Calu3 (cell line): ENCODE data around the gene GALNT17. TPM values are rescaled to one million over a fixed set of nuclear protein-coding genes. Genes with fewer than 3 reads are reported as not detected.

ENCODE experiments used
- BruUV-seq: library from RNA; stranded (reverse); fragments of 400-500 nt; replicated peaks from 2 replicates; lab custom pipeline; 2021; lab: Mats Ljungman, UMichigan
- CTCF ChIA-PET: fragments of 300-600 bp; sonication (Branson Sonifier 250); formaldehyde crosslinking; loops from one replicate; lab custom pipeline; 2022; ENCODE audit warnings: antibody characterized with exemption; lab: Charles Lee
- DNase-seq: peaks from one replicate; pipeline ENCODE4 v3.0.0; 2022
- H3K27ac Mint-ChIP-seq: one replicate; pipeline ENCODE4 v1.8.0; 2022; ENCODE audit warnings: mixed read lengths; ENCODE audit not compliant: unreplicated experiment
- H3K27me3 Mint-ChIP-seq: one replicate; pipeline ENCODE4 v1.8.0; 2022; ENCODE audit warnings: mixed read lengths; ENCODE audit not compliant: unreplicated experiment
- H3K36me3 Mint-ChIP-seq: one replicate; pipeline ENCODE4 v1.8.0; 2022; ENCODE audit warnings: mild to moderate bottlenecking, moderate library complexity, mixed read lengths; ENCODE audit not compliant: insufficient read depth, unreplicated experiment
- H3K4me1 Mint-ChIP-seq: one replicate; pipeline ENCODE4 v1.8.0; 2022; ENCODE audit warnings: mild to moderate bottlenecking, low read depth, mixed read lengths; ENCODE audit not compliant: unreplicated experiment
- H3K4me3 Mint-ChIP-seq: one replicate; pipeline ENCODE4 v1.8.0; 2022; ENCODE audit warnings: mild to moderate bottlenecking, low read depth, moderate library complexity, mixed read lengths; ENCODE audit not compliant: unreplicated experiment
- H3K9me3 Mint-ChIP-seq: one replicate; pipeline ENCODE4 v1.8.0; 2022; ENCODE audit warnings: low read depth, mixed read lengths; ENCODE audit not compliant: unreplicated experiment
- intact Hi-C: fragments of 100-400 bp; cut with micrococcal nuclease; formaldehyde crosslinking; loops from one replicate; pipeline ENCODE4 v1.10.0; 2022; ENCODE audit not compliant: unreplicated experiment
- total RNA-seq: library from RNA; stranded (reverse); gene quantifications from 2 replicates; pipeline ENCODE4 v1.2.3, GENCODE V29; 2022
- TF ChIP-seq, protein P1 (sequence below): fragments of 200-600 bp; IDR thresholded peaks from one replicate; pipeline ENCODE4 v1.8.0; 2022; ENCODE audit warnings: antibody characterized with exemption; ENCODE audit not compliant: unreplicated experiment

GALNT17 gene
- total RNA-seq, 1 experiment from 2014 or later, result not detected

DNA sequence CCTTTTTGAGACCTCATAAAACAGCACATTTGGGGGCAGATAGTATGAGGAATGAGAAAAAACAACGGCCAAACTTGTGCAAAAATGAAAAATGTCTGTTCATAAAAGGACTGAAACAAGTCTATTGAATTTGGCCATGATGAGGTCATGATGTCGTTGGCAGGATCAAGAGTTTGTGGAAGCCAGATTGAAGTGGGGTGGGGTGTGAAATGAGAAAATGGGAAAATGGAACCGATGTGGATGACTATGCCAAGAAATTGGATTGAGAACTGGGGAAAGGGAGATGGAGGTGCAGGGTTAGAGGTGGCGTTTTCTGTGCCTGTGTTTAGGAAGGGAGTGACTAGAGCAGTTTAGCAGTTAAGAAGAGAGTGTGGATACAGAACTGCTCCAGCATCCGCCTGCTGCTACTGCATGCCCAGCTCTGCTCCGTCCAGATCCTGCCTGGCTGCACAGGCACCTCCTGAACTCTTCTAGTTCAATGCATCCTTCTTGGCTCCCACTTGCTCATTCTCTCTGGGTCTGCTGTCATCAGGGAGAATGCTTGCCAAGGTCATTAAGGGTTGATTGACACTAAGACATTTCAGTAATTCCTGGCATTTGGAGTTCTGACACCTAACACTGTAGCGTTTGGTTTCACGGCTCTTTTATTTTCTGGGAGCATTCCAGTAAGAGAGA, 111.9 kb downstream of the GALNT17 start:
- CTCF ChIA-PET, result no interaction called here
- no peaks in the 10 kb centered on the region for H3K4me1 Mint-ChIP-seq
- TF ChIP-seq, protein P1, sequence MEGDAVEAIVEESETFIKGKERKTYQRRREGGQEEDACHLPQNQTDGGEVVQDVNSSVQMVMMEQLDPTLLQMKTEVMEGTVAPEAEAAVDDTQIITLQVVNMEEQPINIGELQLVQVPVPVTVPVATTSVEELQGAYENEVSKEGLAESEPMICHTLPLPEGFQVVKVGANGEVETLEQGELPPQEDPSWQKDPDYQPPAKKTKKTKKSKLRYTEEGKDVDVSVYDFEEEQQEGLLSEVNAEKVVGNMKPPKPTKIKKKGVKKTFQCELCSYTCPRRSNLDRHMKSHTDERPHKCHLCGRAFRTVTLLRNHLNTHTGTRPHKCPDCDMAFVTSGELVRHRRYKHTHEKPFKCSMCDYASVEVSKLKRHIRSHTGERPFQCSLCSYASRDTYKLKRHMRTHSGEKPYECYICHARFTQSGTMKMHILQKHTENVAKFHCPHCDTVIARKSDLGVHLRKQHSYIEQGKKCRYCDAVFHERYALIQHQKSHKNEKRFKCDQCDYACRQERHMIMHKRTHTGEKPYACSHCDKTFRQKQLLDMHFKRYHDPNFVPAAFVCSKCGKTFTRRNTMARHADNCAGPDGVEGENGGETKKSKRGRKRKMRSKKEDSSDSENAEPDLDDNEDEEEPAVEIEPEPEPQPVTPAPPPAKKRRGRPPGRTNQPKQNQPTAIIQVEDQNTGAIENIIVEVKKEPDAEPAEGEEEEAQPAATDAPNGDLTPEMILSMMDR, result no peak
- H3K36me3 Mint-ChIP-seq, result no peaks in the 10 kb centered on the region
- no TSS peak for BruUV-seq
- peaks cover 13% of the 10 kb centered on the region for H3K9me3 Mint-ChIP-seq
- no peaks in the 10 kb centered on the region for H3K27me3 Mint-ChIP-seq
- no peak overlapping the region for H3K27ac Mint-ChIP-seq
- intact Hi-C loops, result no loop called here
- no peak overlapping the region for H3K4me3 Mint-ChIP-seq
- no peak for DNase-seq

DNA sequence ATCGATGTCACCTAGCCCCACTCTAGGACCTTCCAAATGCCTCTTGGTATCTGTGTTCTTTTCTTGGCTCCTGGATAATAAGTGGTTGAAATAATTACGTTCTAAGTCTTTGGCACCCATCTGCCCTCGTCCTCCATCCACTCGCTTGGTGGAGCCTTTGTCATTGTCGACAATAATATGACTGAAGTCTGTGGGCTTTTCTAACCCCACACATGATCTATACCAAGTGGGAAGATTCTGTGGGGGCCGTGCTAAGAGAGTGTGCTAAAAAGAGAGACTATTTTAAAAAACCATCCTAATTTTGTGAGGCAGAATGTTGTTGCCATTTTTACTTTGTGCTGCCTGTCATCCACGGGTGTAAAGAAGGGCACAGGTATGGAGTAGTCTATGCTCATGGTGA, 113.1 kb downstream of the GALNT17 start:
- no peaks in the 10 kb centered on the region for H3K36me3 Mint-ChIP-seq
- no peak overlapping the region for H3K4me3 Mint-ChIP-seq
- no peak for DNase-seq
- H3K27ac Mint-ChIP-seq, result no peak overlapping the region
- no TSS peak for BruUV-seq
- no peaks in the 10 kb centered on the region for H3K27me3 Mint-ChIP-seq
- peaks cover 13% of the 10 kb centered on the region for H3K9me3 Mint-ChIP-seq
- no peaks in the 10 kb centered on the region for H3K4me1 Mint-ChIP-seq
- TF ChIP-seq, protein P1, result no peak
- intact Hi-C loops, result no loop called here
- CTCF ChIA-PET, result no interaction called here

DNA sequence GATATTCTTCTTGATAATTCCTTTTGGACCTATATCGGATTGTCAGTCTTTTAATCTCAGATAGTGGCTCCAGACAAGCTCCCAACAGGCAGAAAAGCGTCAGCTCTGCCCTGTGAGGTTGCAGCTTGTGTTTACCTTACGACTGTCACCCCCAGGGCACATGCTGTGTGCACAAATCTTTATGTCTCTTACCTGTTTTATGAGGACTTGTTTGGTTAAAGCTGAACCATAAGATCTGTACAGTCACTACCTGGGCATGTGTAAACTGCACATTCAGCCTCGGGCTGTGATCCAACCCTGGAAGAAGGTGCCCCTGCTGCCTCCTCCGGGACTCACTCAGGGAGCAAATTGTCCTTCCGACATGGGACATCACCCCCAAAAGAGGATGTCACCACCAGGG, 119.8 kb downstream of the GALNT17 start:
- no peaks in the 10 kb centered on the region for H3K36me3 Mint-ChIP-seq
- no peak overlapping the region for H3K27ac Mint-ChIP-seq
- TF ChIP-seq, protein P1, result no peak
- intact Hi-C loops, result no loop called here
- no peak for DNase-seq
- no peak overlapping the region for H3K4me3 Mint-ChIP-seq
- peaks cover 3% of the 10 kb centered on the region for H3K9me3 Mint-ChIP-seq
- CTCF ChIA-PET, result no interaction called here
- no peaks in the 10 kb centered on the region for H3K27me3 Mint-ChIP-seq
- no TSS peak for BruUV-seq
- H3K4me1 Mint-ChIP-seq, result no peaks in the 10 kb centered on the region

DNA sequence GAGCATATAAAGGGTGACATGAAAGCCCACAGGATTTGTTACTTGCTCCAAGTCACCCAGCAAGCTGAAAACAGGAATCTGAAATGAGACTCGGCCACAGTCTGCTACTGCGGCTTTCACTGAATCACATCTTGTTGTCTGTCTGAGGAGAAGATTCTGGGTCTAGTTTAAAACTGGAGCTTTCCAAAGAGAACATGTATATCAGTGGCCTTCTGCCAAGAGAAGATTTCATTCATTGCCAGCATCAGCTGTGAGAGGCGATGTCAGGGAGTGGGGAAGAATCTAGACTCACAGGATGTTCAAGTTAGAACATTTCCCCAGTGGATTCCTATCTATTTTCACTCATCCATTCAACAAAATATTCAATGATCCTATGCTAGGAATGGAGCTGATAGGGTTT, 122.8 kb downstream of the GALNT17 start:
- intact Hi-C loops, result no loop called here
- no TSS peak for BruUV-seq
- H3K27me3 Mint-ChIP-seq, result no peaks in the 10 kb centered on the region
- H3K4me3 Mint-ChIP-seq, result no peak overlapping the region
- H3K9me3 Mint-ChIP-seq, result peaks cover 8% of the 10 kb centered on the region
- DNase-seq, result no peak
- H3K27ac Mint-ChIP-seq, result no peak overlapping the region
- H3K4me1 Mint-ChIP-seq, result no peaks in the 10 kb centered on the region
- TF ChIP-seq, protein P1, result no peak
- no peaks in the 10 kb centered on the region for H3K36me3 Mint-ChIP-seq
- CTCF ChIA-PET, result no interaction called here
